MM.1S (cell line): ENCODE results near the gene CNP.

Experiments
- EZH2phosphoT487 ChIP-seq: fragments of 300-600 bp; sonication (generic); IDR thresholded peaks from 2 replicates; pipeline ENCODE4 v1.6.1; 2018; ENCODE audit warnings: antibody characterized with exemption, low read length
- TF ChIP-seq, protein P1 (sequence below): fragments of 300-600 bp; sonication (generic); IDR thresholded peaks from 2 replicates; pipeline ENCODE4 v1.5.1; 2016; ENCODE audit warnings: antibody characterized with exemption, low read length, mixed read lengths

DNA sequence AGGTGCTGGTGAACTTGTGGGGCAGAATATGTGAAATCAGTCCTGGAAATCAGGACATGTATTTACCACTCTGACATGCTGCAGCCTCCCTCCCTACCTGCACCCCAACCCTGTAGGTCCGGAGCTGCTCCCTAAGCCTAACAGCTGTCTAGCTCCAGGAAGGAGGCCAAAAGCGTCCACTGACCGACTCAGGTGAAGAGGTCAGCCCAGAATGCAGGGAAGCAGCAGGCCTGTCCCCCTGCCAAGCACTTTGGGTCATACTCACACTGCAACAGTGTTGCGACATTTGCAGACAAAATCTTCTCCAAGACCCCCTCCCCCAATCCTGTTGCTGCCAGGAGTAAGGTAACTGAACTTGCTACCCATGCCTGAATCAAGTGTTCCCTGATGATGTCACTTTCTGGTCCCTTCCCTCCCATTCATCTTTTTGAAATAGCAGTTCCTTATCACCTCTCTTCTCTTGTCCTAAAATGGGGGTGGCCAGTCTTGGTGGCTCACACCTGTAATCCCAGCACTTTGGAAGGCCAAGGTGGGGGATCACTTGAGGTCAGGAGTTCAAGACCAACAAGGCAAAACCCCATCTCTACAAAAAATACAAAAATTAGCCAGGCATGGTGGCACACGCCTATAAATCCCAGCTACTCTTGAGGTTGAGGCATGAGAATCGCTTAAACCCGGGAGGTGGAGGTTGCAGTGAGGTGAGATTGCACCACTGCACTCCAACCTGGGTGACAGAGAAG, 46.6 kb upstream of the CNP start:
- TF ChIP-seq, protein P1, sequence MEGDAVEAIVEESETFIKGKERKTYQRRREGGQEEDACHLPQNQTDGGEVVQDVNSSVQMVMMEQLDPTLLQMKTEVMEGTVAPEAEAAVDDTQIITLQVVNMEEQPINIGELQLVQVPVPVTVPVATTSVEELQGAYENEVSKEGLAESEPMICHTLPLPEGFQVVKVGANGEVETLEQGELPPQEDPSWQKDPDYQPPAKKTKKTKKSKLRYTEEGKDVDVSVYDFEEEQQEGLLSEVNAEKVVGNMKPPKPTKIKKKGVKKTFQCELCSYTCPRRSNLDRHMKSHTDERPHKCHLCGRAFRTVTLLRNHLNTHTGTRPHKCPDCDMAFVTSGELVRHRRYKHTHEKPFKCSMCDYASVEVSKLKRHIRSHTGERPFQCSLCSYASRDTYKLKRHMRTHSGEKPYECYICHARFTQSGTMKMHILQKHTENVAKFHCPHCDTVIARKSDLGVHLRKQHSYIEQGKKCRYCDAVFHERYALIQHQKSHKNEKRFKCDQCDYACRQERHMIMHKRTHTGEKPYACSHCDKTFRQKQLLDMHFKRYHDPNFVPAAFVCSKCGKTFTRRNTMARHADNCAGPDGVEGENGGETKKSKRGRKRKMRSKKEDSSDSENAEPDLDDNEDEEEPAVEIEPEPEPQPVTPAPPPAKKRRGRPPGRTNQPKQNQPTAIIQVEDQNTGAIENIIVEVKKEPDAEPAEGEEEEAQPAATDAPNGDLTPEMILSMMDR, result no peak
- TF ChIP-seq EZH2phosphoT487, result no peak
